ENCODE measurements around the gene SMURF1.
A peak's percentile ranks its signal among the peaks of the same experiment; 100 is the strongest.

SMURF1 gene

GRCh38 chr7:99006739-99007424, 137.0 kb downstream of the SMURF1 start:
- Mint-ChIP-seq H3K9me3 (no peaks in the 10 kb centered on the region), H3K4me3 (no peak overlapping the region), H3K27ac (no peak overlapping the region), H3K27me3 (no peaks in the 10 kb centered on the region), H3K36me3 (ENCODE audit: low read depth) (peaks cover 99% of the 10 kb centered on the region), H3K4me1 (ENCODE audit: low read depth) (peaks cover 25% of the 10 kb centered on the region)
- intact Hi-C loops (cut with micrococcal nuclease): no loop called here

GRCh38 chr7:99005776-99006175, 138.1 kb downstream of the SMURF1 start:
- intact Hi-C loops (cut with micrococcal nuclease): no loop called here
- Mint-ChIP-seq H3K36me3 (ENCODE audit: low read depth) (peaks cover 99% of the 10 kb centered on the region), H3K4me3 (no peak overlapping the region), H3K27ac (peak overlapping the region; percentile 64), H3K27me3 (no peaks in the 10 kb centered on the region), H3K4me1 (ENCODE audit: low read depth) (peaks cover 25% of the 10 kb centered on the region), H3K9me3 (no peaks in the 10 kb centered on the region)

- Mint-ChIP-seq H3K9me3 (no peaks in the 10 kb centered on the region), H3K36me3 (ENCODE audit: low read depth) (peaks cover 99% of the 10 kb centered on the region), H3K27ac (peak overlapping the region; percentile 64), H3K4me1 (ENCODE audit: low read depth) (peaks cover 25% of the 10 kb centered on the region), H3K4me3 (no peak overlapping the region), H3K27me3 (no peaks in the 10 kb centered on the region)
- intact Hi-C loops (cut with micrococcal nuclease): no loop called here
These were observed 139.0 kb downstream of the SMURF1 start for GRCh38 chr7:99004781-99005500.

GRCh38 chr7:99004216-99004615, 139.7 kb downstream of the SMURF1 start:
- intact Hi-C loops (cut with micrococcal nuclease): no loop called here
- Mint-ChIP-seq H3K36me3 (ENCODE audit: low read depth) (peaks cover 99% of the 10 kb centered on the region), H3K9me3 (no peaks in the 10 kb centered on the region), H3K27ac (no peak overlapping the region), H3K4me3 (no peak overlapping the region), H3K4me1 (ENCODE audit: low read depth) (peaks cover 25% of the 10 kb centered on the region), H3K27me3 (no peaks in the 10 kb centered on the region)

- H3K4me3 Mint-ChIP-seq: no peak overlapping the region
- intact Hi-C loops (cut with micrococcal nuclease): no loop called here
- H3K36me3 Mint-ChIP-seq (ENCODE audit: low read depth): peaks cover 99% of the 10 kb centered on the region
These were observed 140.5 kb downstream of the SMURF1 start for GRCh38 chr7:99003419-99003818.

GRCh38 chr7:99002827-99003212, 141.1 kb downstream of the SMURF1 start:
- intact Hi-C loops (cut with micrococcal nuclease): no loop called here
- peaks cover 95% of the 10 kb centered on the region for H3K36me3 Mint-ChIP-seq (ENCODE audit: low read depth)
- H3K4me1 Mint-ChIP-seq (ENCODE audit: low read depth): peaks cover 25% of the 10 kb centered on the region
- no peaks in the 10 kb centered on the region for H3K27me3 Mint-ChIP-seq
- no peak overlapping the region for H3K4me3 Mint-ChIP-seq
- no peaks in the 10 kb centered on the region for H3K9me3 Mint-ChIP-seq
- H3K27ac Mint-ChIP-seq: no peak overlapping the region

More at GRCh38 chr7:99003419-99003818, 140.5 kb downstream of the SMURF1 start:
- no peaks in the 10 kb centered on the region for H3K9me3 Mint-ChIP-seq
- peaks cover 25% of the 10 kb centered on the region for H3K4me1 Mint-ChIP-seq (ENCODE audit: low read depth)
- no peaks in the 10 kb centered on the region for H3K27me3 Mint-ChIP-seq
- no peak overlapping the region for H3K27ac Mint-ChIP-seq

- peaks cover 25% of the 10 kb centered on the region for H3K4me1 Mint-ChIP-seq (ENCODE audit: low read depth)
- no peak overlapping the region for H3K4me3 Mint-ChIP-seq
- peaks cover 92% of the 10 kb centered on the region for H3K36me3 Mint-ChIP-seq (ENCODE audit: low read depth)
- no peaks in the 10 kb centered on the region for H3K9me3 Mint-ChIP-seq
- no peak overlapping the region for H3K27ac Mint-ChIP-seq
- intact Hi-C loops (cut with micrococcal nuclease): no loop called here
- no peaks in the 10 kb centered on the region for H3K27me3 Mint-ChIP-seq
These were observed 141.6 kb downstream of the SMURF1 start for GRCh38 chr7:99002148-99002826.

GRCh38 chr7:99001482-99002147, 142.3 kb downstream of the SMURF1 start:
- intact Hi-C loops (cut with micrococcal nuclease): no loop called here
- Mint-ChIP-seq H3K36me3 (ENCODE audit: low read depth) (peaks cover 91% of the 10 kb centered on the region), H3K9me3 (no peaks in the 10 kb centered on the region), H3K4me1 (ENCODE audit: low read depth) (peaks cover 25% of the 10 kb centered on the region), H3K27ac (no peak overlapping the region), H3K4me3 (no peak overlapping the region), H3K27me3 (no peaks in the 10 kb centered on the region)

GRCh38 chr7:99000904-99001465, 142.9 kb downstream of the SMURF1 start:
- Mint-ChIP-seq H3K27ac (no peak overlapping the region), H3K4me3 (no peak overlapping the region), H3K4me1 (ENCODE audit: low read depth) (peaks cover 24% of the 10 kb centered on the region), H3K9me3 (no peaks in the 10 kb centered on the region), H3K27me3 (no peaks in the 10 kb centered on the region), H3K36me3 (ENCODE audit: low read depth) (peaks cover 91% of the 10 kb centered on the region)
- intact Hi-C loops (cut with micrococcal nuclease): no loop called here

GRCh38 chr7:99000196-99000903, 143.6 kb downstream of the SMURF1 start:
- no peaks in the 10 kb centered on the region for H3K27me3 Mint-ChIP-seq
- intact Hi-C loops (cut with micrococcal nuclease): no loop called here
- peaks cover 91% of the 10 kb centered on the region for H3K36me3 Mint-ChIP-seq (ENCODE audit: low read depth)
- no peak overlapping the region for H3K4me3 Mint-ChIP-seq
- H3K27ac Mint-ChIP-seq: no peak overlapping the region
- no peaks in the 10 kb centered on the region for H3K9me3 Mint-ChIP-seq
- peaks cover 18% of the 10 kb centered on the region for H3K4me1 Mint-ChIP-seq (ENCODE audit: low read depth)

GRCh38 chr7:98998821-98999725, 144.8 kb downstream of the SMURF1 start:
- Mint-ChIP-seq H3K9me3 (no peaks in the 10 kb centered on the region), H3K4me1 (ENCODE audit: low read depth) (peaks cover 11% of the 10 kb centered on the region), H3K27ac (no peak overlapping the region), H3K36me3 (ENCODE audit: low read depth) (peaks cover 91% of the 10 kb centered on the region), H3K4me3 (no peak overlapping the region), H3K27me3 (no peaks in the 10 kb centered on the region)
- intact Hi-C loops (cut with micrococcal nuclease): no loop called here

GRCh38 chr7:98997846-98998245, 146.1 kb downstream of the SMURF1 start:
- no peaks in the 10 kb centered on the region for H3K9me3 Mint-ChIP-seq
- H3K4me3 Mint-ChIP-seq: no peak overlapping the region
- peaks cover 91% of the 10 kb centered on the region for H3K36me3 Mint-ChIP-seq (ENCODE audit: low read depth)
- H3K27ac Mint-ChIP-seq: no peak overlapping the region
- H3K27me3 Mint-ChIP-seq: no peaks in the 10 kb centered on the region
- H3K4me1 Mint-ChIP-seq (ENCODE audit: low read depth): peaks cover 2% of the 10 kb centered on the region
- intact Hi-C loops (cut with micrococcal nuclease): no loop called here

Data from dendritic cell treated with granulocyte-macrophage colony-stimulating factor and Interleukin-4, amounts not matched to agents 40 ng/mL and 50 ng/mL, for 4 days (primary cell).